ENCODE data around the gene DGKG.
A peak's percentile ranks its signal among the peaks of the same experiment; 100 is the strongest.

DGKG gene

GRCh38 chr3:186307594-186308221 lies 54.3 kb downstream of the DGKG start:
- TF ChIP-seq CTCF (IDR thresholded peaks at IDR 0.05; ENCODE audit: low read depth, low read length) = no peak
- no peak for DNase-seq (ENCODE audit: extremely low read depth, low read depth)

GRCh38 chr3:186305286-186305685 lies 56.7 kb downstream of the DGKG start:
- no peak for DNase-seq (ENCODE audit: extremely low read depth, low read depth)
- TF ChIP-seq CTCF (IDR thresholded peaks at IDR 0.05; ENCODE audit: low read depth, low read length) = no peak

GRCh38 chr3:186303965-186304364 lies 58.1 kb downstream of the DGKG start:
- no peak for TF ChIP-seq CTCF (IDR thresholded peaks at IDR 0.05; ENCODE audit: low read depth, low read length)
- no peak for DNase-seq (ENCODE audit: extremely low read depth, low read depth)

- DNase-seq (ENCODE audit: extremely low read depth, low read depth) = no peak
- no peak for TF ChIP-seq CTCF (IDR thresholded peaks at IDR 0.05; ENCODE audit: low read depth, low read length)
Measured at GRCh38 chr3:186299327-186299726, 62.7 kb downstream of the DGKG start.

DNA sequence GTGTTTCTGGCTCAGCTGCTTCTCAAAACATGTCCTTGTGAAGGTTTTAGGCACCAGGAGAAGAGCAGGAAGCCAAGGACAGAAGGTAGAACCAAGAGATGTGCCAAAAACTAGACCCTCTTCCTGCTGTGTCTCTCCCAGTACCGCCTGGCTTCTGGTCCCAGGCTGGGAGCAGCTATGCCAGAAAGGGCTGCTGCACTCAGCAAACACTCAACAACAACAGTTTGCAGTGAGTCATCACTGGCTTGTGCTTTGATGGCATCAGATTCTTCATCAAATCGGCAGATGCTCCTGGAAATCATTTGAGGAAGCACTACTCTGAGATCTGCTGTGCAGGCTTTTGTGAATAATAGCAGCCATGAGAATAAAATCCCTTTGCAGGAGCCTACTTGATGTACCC lies 63.2 kb downstream of the DGKG start:
- no peak for TF ChIP-seq CTCF (IDR thresholded peaks at IDR 0.05; ENCODE audit: low read depth, low read length)
- DNase-seq (ENCODE audit: extremely low read depth, low read depth) = no peak

GRCh38 chr3:186290796-186291195 lies 71.2 kb downstream of the DGKG start:
- TF ChIP-seq CTCF (IDR thresholded peaks at IDR 0.05; ENCODE audit: low read depth, low read length) = no peak

DNA sequence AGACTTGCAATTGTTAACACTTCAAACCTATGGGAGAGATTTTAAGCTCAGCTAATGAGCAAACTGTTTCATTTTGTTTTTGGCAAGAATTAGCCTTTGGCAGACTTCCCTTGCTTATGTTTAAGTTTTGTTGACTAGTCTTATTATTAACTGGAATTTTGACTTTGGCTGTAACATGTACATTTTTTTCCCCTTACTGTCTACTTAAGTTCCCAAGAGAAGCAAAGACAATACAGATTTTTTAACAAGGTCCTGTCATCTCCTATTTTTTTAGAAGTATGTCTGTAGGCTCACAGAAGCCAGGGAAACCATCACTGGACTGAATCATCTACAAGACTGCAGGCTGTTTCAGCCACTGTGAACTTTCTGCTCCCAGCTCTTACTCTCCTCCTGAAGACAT lies 74.3 kb downstream of the DGKG start:
- DNase-seq (ENCODE audit: extremely low read depth, low read depth) = peak; percentile 52
- no peak for TF ChIP-seq CTCF (IDR thresholded peaks at IDR 0.05; ENCODE audit: low read depth, low read length)

More at GRCh38 chr3:186290796-186291195, 71.2 kb downstream of the DGKG start:
- DNase-seq (ENCODE audit: extremely low read depth, low read depth) = no peak

Measured in AG09319 (cell line).